Measurements from ENCODE around the gene HTT. TPM values are rescaled to one million over a fixed set of nuclear protein-coding genes. Genes with fewer than 3 reads are reported as not detected.

The HTT gene
- polyA plus RNA-seq, 1 donor (not counting 4 experiments of a cell fraction or from before 2014, with no cell fraction given), result 16.2 TPM

DNA sequence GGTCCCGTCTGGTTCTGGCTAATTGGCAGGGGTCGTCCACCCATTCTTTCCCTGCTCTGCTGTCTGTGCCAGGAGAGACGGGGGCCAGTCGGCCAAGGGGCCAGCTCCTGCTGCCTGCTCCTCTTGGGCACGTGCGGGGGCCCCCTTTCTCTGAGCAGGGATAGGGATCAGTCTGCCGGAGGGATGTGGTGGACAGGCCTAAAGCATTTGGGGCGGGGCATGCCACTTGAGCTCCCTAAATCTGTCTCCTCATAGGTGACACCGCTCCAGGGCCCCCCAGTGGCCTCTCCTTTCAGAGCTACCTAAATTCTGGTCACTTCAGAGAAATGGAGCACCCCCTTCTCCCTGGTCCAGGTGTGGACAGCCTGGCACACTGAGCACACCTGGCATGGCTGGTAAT, 170.3 kb downstream of the HTT start:
- FAIRE-seq (no peak), DNase-seq (ENCODE audit: low read depth, low spot score) (no peak)
- TF ChIP-seq CTCF (optimal IDR thresholded peaks at IDR 0.05 in 1 of 3, IDR thresholded peaks at IDR 0.05 in 1 of 3, conservative IDR thresholded peaks at IDR 0.05 in 1 of 3; ENCODE audit: extremely low read depth in 1 of 3, insufficient read depth in 2 of 3, low read length in 3 of 3) (no peak), EZH2 (IDR thresholded peaks at IDR 0.05; ENCODE audit: low read length) (no peak)
- no peaks in the 10 kb centered on the region for H3K79me2 ChIP-seq (ENCODE audit: control insufficient read depth, insufficient read depth, low read length)
- no peaks in the 10 kb centered on the region for H3K9me3 ChIP-seq (ENCODE audit: control insufficient read depth, low read depth, low read length)
- H3K27me3 ChIP-seq (ENCODE audit: control insufficient read depth, extremely low read depth, insufficient read depth, low read length), result no peaks in the 10 kb centered on the region
- H3K9me1 ChIP-seq (ENCODE audit: control insufficient read depth, extremely low read depth, insufficient read depth, low read length), result no peaks in the 10 kb centered on the region
- no peak overlapping the region for H3K4me2 ChIP-seq (ENCODE audit: control insufficient read depth, extremely low read depth, insufficient read depth, low read depth, low read length)
- H4K20me1 ChIP-seq (ENCODE audit: control insufficient read depth, extremely low read depth, insufficient read depth, low read length), result no peaks in the 10 kb centered on the region
- H3K36me3 ChIP-seq (ENCODE audit: control insufficient read depth in 2 of 2, extremely low read depth in 1 of 2, insufficient read depth in 2 of 2, low read length in 2 of 2), result peaks cover 7 to 12% of the 10 kb centered on the region in 2 experiments
- dilution Hi-C loops (cut with MboI; ENCODE audit: extremely low pct_ligation_motif_present, low sequenced_read_pairs), result no loop called here
- no peak overlapping the region for H3K9ac ChIP-seq (ENCODE audit: control insufficient read depth, extremely low read depth, insufficient read depth, low read length)
- H3K4me3 ChIP-seq (ENCODE audit: control insufficient read depth in 2 of 3, extremely low read depth in 1 of 3, insufficient read depth in 2 of 3, low read depth in 1 of 3, low read length in 3 of 3), result no peak overlapping the region
- H2AFZ ChIP-seq (ENCODE audit: control insufficient read depth, low read length), result no peak overlapping the region
- H3K27ac ChIP-seq (ENCODE audit: control insufficient read depth, insufficient read depth, low read length), result no peak overlapping the region
- no peaks in the 10 kb centered on the region for H3K4me1 ChIP-seq (ENCODE audit: control insufficient read depth, extremely low read depth, insufficient read depth, low read length)

DNA sequence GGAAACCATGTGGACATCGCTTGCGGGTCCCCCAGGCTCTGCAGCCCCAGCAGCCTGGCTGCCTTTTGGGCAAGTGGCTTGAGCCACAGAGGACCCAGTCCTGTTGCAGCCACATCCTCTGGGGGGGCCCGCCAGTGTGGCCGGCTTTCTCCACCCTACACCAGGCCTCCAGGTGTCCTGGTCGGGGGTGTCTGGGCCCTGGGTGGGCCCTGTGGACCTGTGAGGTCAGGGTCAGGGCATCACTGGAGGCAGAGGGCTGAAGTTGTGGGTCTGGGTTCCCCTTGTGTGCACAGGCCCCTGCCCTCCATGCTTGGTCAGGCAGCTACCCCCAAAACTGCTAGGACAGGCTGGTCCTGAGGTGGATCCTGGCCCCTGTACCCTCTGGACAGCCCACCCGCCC, 171.2 kb downstream of the HTT start:
- Histone ChIP-seq H3K4me3 (ENCODE audit: control insufficient read depth in 2 of 3, extremely low read depth in 1 of 3, insufficient read depth in 2 of 3, low read depth in 1 of 3, low read length in 3 of 3) (no peak overlapping the region), H3K9me1 (ENCODE audit: control insufficient read depth, extremely low read depth, insufficient read depth, low read length) (no peaks in the 10 kb centered on the region), H3K79me2 (ENCODE audit: control insufficient read depth, insufficient read depth, low read length) (no peaks in the 10 kb centered on the region), H3K36me3 (ENCODE audit: control insufficient read depth in 2 of 2, extremely low read depth in 1 of 2, insufficient read depth in 2 of 2, low read length in 2 of 2) (peaks cover 3 to 7% of the 10 kb centered on the region in 2 experiments), H3K27me3 (ENCODE audit: control insufficient read depth, extremely low read depth, insufficient read depth, low read length) (no peaks in the 10 kb centered on the region), H3K9me3 (ENCODE audit: control insufficient read depth, low read depth, low read length) (no peaks in the 10 kb centered on the region), H3K9ac (ENCODE audit: control insufficient read depth, extremely low read depth, insufficient read depth, low read length) (no peak overlapping the region), H3K4me2 (ENCODE audit: control insufficient read depth, extremely low read depth, insufficient read depth, low read depth, low read length) (no peak overlapping the region), H3K4me1 (ENCODE audit: control insufficient read depth, extremely low read depth, insufficient read depth, low read length) (no peaks in the 10 kb centered on the region), H2AFZ (ENCODE audit: control insufficient read depth, low read length) (no peak overlapping the region), H3K27ac (ENCODE audit: control insufficient read depth, insufficient read depth, low read length) (no peak overlapping the region), H4K20me1 (ENCODE audit: control insufficient read depth, extremely low read depth, insufficient read depth, low read length) (no peaks in the 10 kb centered on the region)
- TF ChIP-seq CTCF (optimal IDR thresholded peaks at IDR 0.05 in 1 of 3, IDR thresholded peaks at IDR 0.05 in 1 of 3, conservative IDR thresholded peaks at IDR 0.05 in 1 of 3; ENCODE audit: extremely low read depth in 1 of 3, insufficient read depth in 2 of 3, low read length in 3 of 3) (no peak), EZH2 (IDR thresholded peaks at IDR 0.05; ENCODE audit: low read length) (no peak)
- no peak for FAIRE-seq
- no peak for DNase-seq (ENCODE audit: low read depth, low spot score)
- dilution Hi-C loops (cut with MboI; ENCODE audit: extremely low pct_ligation_motif_present, low sequenced_read_pairs), result no loop called here
